Measurements from ENCODE around the gene ZC3H11A. TPM values are rescaled to one million over a fixed set of nuclear protein-coding genes. Genes with fewer than 3 reads are reported as not detected.
"Not testable (repeated sequence)": the region's sequence is repeated elsewhere in the genome, so short reads cannot be mapped to it uniquely, and the experiment has no call there.

Gene ZC3H11A
- total and polyA plus RNA-seq, 2 experiments from 2014 or later, result 28.2 to 97.3 TPM

DNA sequence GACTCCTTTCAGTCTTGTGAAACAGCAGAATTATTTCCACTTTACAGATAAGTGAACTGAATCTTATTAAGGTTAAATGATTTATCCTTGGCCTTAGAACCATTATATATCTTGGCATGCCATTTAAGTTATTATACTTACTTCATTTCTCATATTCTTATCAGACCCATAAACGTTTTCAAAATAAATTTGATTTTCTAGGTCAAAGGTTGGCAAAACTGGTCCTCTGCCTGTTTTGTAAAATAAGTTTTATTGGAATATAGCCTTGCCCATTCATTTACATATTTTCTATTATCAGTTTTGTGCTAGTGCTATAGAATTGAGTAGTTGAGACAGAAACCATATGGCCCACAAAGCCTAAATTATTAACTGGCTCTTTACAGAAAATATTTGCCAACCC is 33.1 kb downstream of the ZC3H11A start:
- ATAC-seq, result no peak
- H3K9me3 Mint-ChIP-seq, result no peaks in the 10 kb centered on the region

DNA sequence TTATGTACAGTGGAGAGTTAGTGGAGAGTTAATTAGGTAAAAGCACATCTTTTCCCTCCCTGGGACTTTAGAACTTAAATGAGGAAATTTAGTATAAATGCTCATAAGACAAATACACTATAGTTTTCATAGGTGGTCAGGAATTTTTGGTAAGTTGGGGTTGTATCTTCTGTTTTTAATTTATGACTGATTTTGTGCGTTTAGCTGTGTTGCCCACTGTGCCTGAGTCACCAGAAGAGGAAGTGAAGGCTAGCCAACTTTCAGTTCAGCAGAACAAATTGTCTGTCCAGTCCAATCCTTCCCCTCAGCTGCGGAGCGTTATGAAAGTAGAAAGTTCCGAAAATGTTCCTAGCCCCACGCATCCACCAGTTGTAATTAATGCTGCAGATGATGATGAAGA is 33.8 kb downstream of the ZC3H11A start:
- not testable (repeated sequence) for H3K27ac Mint-ChIP-seq; H3K27me3 ChIP-seq (ENCODE audit: insufficient read depth); H3K4me2 ChIP-seq; ATAC-seq; H3K27ac ChIP-seq (ENCODE audit: low read depth); H3F3A ChIP-seq (replicated peaks; ENCODE audit: low read depth); H3K27me3 Mint-ChIP-seq (ENCODE audit: insufficient read depth, low read depth, poor library complexity); H2AFZ ChIP-seq; H3K4me1 ChIP-seq (ENCODE audit: insufficient read depth); H3K4me3 Mint-ChIP-seq; H3K9me2 ChIP-seq (ENCODE audit: insufficient read depth); H3K4me1 Mint-ChIP-seq; H3K9me3 Mint-ChIP-seq; DNase-seq (ENCODE audit: low spot score); H3K4me3 ChIP-seq
- H3K79me2 ChIP-seq (replicated peaks; ENCODE audit: insufficient read depth), result peaks cover 22% of the 10 kb centered on the region
- H3K36me3 ChIP-seq (ENCODE audit: insufficient read depth), result peaks cover 50% of the 10 kb centered on the region
- peaks cover 15% of the 10 kb centered on the region for H4K20me1 ChIP-seq (replicated peaks; ENCODE audit: insufficient read depth)
- peaks cover 89% of the 10 kb centered on the region for H3K36me3 Mint-ChIP-seq (ENCODE audit: low read depth)

More for the DNA sequence above, 33.1 kb downstream of the ZC3H11A start:
- H3K36me3 Mint-ChIP-seq (ENCODE audit: low read depth), result peaks cover 87% of the 10 kb centered on the region
- no peaks in the 10 kb centered on the region for H3F3A ChIP-seq (replicated peaks; ENCODE audit: low read depth)
- H3K27me3 ChIP-seq (ENCODE audit: insufficient read depth), result no peaks in the 10 kb centered on the region
- H3K27me3 Mint-ChIP-seq (ENCODE audit: insufficient read depth, low read depth, poor library complexity), result peaks cover 2% of the 10 kb centered on the region
- H3K4me1 Mint-ChIP-seq, result no peaks in the 10 kb centered on the region
- H3K4me2 ChIP-seq, result no peak overlapping the region
- H3K4me3 Mint-ChIP-seq, result no peak overlapping the region
- TF ChIP-seq, protein P1, sequence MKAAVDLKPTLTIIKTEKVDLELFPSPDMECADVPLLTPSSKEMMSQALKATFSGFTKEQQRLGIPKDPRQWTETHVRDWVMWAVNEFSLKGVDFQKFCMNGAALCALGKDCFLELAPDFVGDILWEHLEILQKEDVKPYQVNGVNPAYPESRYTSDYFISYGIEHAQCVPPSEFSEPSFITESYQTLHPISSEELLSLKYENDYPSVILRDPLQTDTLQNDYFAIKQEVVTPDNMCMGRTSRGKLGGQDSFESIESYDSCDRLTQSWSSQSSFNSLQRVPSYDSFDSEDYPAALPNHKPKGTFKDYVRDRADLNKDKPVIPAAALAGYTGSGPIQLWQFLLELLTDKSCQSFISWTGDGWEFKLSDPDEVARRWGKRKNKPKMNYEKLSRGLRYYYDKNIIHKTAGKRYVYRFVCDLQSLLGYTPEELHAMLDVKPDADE (IDR thresholded peaks at IDR 0.05), result no peak
- TF ChIP-seq ZNF331 (CRISPR knock-in tag; IDR thresholded peaks at IDR 0.05; ENCODE audit: low read depth) (no peak), EZH2phosphoT487 (IDR thresholded peaks at IDR 0.05; ENCODE audit: unreplicated experiment) (no peak), NANOG (IDR thresholded peaks at IDR 0.05; ENCODE audit: borderline replicate concordance) (no peak)
- TF ChIP-seq, protein P2, sequence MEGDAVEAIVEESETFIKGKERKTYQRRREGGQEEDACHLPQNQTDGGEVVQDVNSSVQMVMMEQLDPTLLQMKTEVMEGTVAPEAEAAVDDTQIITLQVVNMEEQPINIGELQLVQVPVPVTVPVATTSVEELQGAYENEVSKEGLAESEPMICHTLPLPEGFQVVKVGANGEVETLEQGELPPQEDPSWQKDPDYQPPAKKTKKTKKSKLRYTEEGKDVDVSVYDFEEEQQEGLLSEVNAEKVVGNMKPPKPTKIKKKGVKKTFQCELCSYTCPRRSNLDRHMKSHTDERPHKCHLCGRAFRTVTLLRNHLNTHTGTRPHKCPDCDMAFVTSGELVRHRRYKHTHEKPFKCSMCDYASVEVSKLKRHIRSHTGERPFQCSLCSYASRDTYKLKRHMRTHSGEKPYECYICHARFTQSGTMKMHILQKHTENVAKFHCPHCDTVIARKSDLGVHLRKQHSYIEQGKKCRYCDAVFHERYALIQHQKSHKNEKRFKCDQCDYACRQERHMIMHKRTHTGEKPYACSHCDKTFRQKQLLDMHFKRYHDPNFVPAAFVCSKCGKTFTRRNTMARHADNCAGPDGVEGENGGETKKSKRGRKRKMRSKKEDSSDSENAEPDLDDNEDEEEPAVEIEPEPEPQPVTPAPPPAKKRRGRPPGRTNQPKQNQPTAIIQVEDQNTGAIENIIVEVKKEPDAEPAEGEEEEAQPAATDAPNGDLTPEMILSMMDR (conservative IDR thresholded peaks at IDR 0.05; ENCODE audit: low read depth in 2 of 2), result no peak
- H4K20me1 ChIP-seq (replicated peaks; ENCODE audit: insufficient read depth), result peaks cover 19% of the 10 kb centered on the region
- peaks cover 28% of the 10 kb centered on the region for H3K79me2 ChIP-seq (replicated peaks; ENCODE audit: insufficient read depth)
- peaks cover 47% of the 10 kb centered on the region for H3K36me3 ChIP-seq (ENCODE audit: insufficient read depth)
- no peak overlapping the region for H3K27ac ChIP-seq (ENCODE audit: low read depth)
- DNase-seq (ENCODE audit: low spot score), result no peak
- no peak overlapping the region for H2AFZ ChIP-seq
- H3K4me1 ChIP-seq (ENCODE audit: insufficient read depth), result no peaks in the 10 kb centered on the region
- no peak overlapping the region for H3K4me3 ChIP-seq
- H3K27ac Mint-ChIP-seq, result no peak overlapping the region
- no peaks in the 10 kb centered on the region for H3K9me2 ChIP-seq (ENCODE audit: insufficient read depth)

DNA sequence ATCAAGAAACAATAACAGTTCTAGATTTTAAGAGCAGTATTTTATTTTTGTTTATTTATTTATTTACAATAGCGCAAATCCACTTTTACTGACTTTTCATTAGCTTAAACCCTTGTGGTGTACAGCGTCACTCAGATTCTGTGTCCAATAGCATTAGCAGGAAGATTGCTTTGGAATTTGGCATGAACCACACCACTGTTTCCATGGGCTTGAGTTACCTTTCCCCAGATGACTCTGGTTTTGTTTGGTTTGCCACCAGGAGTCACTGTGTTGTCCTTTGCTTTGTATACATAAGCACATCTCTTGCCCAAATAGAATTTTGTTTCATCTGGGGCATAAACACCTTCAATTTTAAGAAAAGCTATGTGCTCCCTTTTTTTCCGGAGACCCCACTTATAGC is 40.1 kb downstream of the ZC3H11A start:
- Histone ChIP-seq H3K27me3 (ENCODE audit: insufficient read depth) (no peaks in the 10 kb centered on the region), H3K36me3 (ENCODE audit: insufficient read depth) (peaks cover 78% of the 10 kb centered on the region), H3K9me2 (ENCODE audit: insufficient read depth) (no peaks in the 10 kb centered on the region), H3K27ac (ENCODE audit: low read depth) (no peak overlapping the region), H4K20me1 (replicated peaks; ENCODE audit: insufficient read depth) (no peaks in the 10 kb centered on the region; the same call in none of the 2 replicates), H3K79me2 (replicated peaks; ENCODE audit: insufficient read depth) (no peaks in the 10 kb centered on the region), H3K4me1 (ENCODE audit: insufficient read depth) (no peaks in the 10 kb centered on the region), H3K4me3 (no peak overlapping the region), H3K4me2 (no peak overlapping the region), H2AFZ (no peak overlapping the region), H3F3A (replicated peaks; ENCODE audit: low read depth) (0 out of 2 replicates have a peak, but pooled peaks cover 4% of the 10 kb centered on the region)
- Mint-ChIP-seq H3K36me3 (ENCODE audit: low read depth) (peaks cover 97% of the 10 kb centered on the region), H3K9me3 (peaks cover 11% of the 10 kb centered on the region; the same call in 2 of the 3 replicates), H3K27me3 (ENCODE audit: insufficient read depth, low read depth, poor library complexity) (no peaks in the 10 kb centered on the region), H3K4me3 (no peak overlapping the region), H3K27ac (no peak overlapping the region), H3K4me1 (no peaks in the 10 kb centered on the region)
- no peak for ATAC-seq
- no peak for DNase-seq (ENCODE audit: low spot score)
- TF ChIP-seq, protein P1 (IDR thresholded peaks at IDR 0.05), result no peak
- TF ChIP-seq NANOG (IDR thresholded peaks at IDR 0.05; ENCODE audit: borderline replicate concordance) (no peak), STAT1 (IDR thresholded peaks at IDR 0.05; ENCODE audit: unreplicated experiment) (no peak), EZH2 (IDR thresholded peaks at IDR 0.05; ENCODE audit: low read depth, unreplicated experiment) (no peak), POLR2AphosphoS5 (IDR thresholded peaks at IDR 0.05; ENCODE audit: low read depth) (no peak)
- TF ChIP-seq, protein P2 (conservative IDR thresholded peaks at IDR 0.05; ENCODE audit: low read depth in 2 of 2), result peak; percentile 22 to 27; a peak in 2 of 4 replicates
- TF ChIP-seq, protein P3, sequence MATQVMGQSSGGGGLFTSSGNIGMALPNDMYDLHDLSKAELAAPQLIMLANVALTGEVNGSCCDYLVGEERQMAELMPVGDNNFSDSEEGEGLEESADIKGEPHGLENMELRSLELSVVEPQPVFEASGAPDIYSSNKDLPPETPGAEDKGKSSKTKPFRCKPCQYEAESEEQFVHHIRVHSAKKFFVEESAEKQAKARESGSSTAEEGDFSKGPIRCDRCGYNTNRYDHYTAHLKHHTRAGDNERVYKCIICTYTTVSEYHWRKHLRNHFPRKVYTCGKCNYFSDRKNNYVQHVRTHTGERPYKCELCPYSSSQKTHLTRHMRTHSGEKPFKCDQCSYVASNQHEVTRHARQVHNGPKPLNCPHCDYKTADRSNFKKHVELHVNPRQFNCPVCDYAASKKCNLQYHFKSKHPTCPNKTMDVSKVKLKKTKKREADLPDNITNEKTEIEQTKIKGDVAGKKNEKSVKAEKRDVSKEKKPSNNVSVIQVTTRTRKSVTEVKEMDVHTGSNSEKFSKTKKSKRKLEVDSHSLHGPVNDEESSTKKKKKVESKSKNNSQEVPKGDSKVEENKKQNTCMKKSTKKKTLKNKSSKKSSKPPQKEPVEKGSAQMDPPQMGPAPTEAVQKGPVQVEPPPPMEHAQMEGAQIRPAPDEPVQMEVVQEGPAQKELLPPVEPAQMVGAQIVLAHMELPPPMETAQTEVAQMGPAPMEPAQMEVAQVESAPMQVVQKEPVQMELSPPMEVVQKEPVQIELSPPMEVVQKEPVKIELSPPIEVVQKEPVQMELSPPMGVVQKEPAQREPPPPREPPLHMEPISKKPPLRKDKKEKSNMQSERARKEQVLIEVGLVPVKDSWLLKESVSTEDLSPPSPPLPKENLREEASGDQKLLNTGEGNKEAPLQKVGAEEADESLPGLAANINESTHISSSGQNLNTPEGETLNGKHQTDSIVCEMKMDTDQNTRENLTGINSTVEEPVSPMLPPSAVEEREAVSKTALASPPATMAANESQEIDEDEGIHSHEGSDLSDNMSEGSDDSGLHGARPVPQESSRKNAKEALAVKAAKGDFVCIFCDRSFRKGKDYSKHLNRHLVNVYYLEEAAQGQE (IDR thresholded peaks at IDR 0.05; ENCODE audit: unreplicated experiment), result no peak
